HepG2 (cell line): ENCODE data around the gene EFCAB8. TPM values are rescaled to one million over a fixed set of nuclear protein-coding genes. Genes with fewer than 3 reads are reported as not detected.
A peak's percentile ranks its signal among the peaks of the same experiment; 100 is the strongest.

ENCODE experiments used
- AFF4 ChIP-seq: sonication (generic); formaldehyde crosslinking; IDR thresholded peaks from 2 replicates; pipeline ENCODE4 v1.4.0; 2020; ENCODE audit warnings: missing genetic modification reagents
- ATF7 ChIP-seq, 2 experiments: fragments of 450-650 bp in 1 of 2; sonication (generic) in 1 of 2; formaldehyde crosslinking in 1 of 2; IDR thresholded peaks; 2 replicates each; pipeline versions ENCODE4 v1.4.0 to v1.6.1; 2016 to 2020; ENCODE audit warnings: antibody characterized with exemption in 1 of 2, mild to moderate bottlenecking in 1 of 2, missing genetic modification reagents in 1 of 2
- BCLAF1 ChIP-seq: fragments of 450-650 bp; IDR thresholded peaks from 2 replicates; pipeline ENCODE4 v1.6.1; 2017; ENCODE audit warnings: mild to moderate bottlenecking
- CERS6 ChIP-seq: sonication (generic); formaldehyde crosslinking; IDR thresholded peaks from 2 replicates; pipeline ENCODE4 v1.5.0; 2020; ENCODE audit warnings: missing genetic modification reagents
- FOXA3 ChIP-seq: IDR thresholded peaks from 2 replicates; pipeline ENCODE4 v1.6.1; 2016; ENCODE audit warnings: missing genetic modification reagents, missing compliant biosample characterization
- KDM6A ChIP-seq: IDR thresholded peaks from 2 replicates; pipeline ENCODE4 v1.6.1; 2016; ENCODE audit warnings: low read depth
- KLF15 ChIP-seq: sonication (generic); formaldehyde crosslinking; IDR thresholded peaks from 2 replicates; pipeline ENCODE4 v1.8.1; 2023; ENCODE audit warnings: borderline replicate concordance, mild to moderate bottlenecking, inconsistent platforms, missing genetic modification reagents, mixed read lengths
- POLR2AphosphoS5 ChIP-seq: IDR thresholded peaks from 2 replicates; pipeline ENCODE4 v1.6.1; 2012; ENCODE audit warnings: low read depth, low read length
- REPIN1 ChIP-seq: sonication (generic); formaldehyde crosslinking; IDR thresholded peaks from 2 replicates; pipeline ENCODE4 v1.8.0; 2022; ENCODE audit warnings: missing genetic modification reagents, low read depth, mild to moderate bottlenecking, borderline replicate concordance
- RORA ChIP-seq: sonication (generic); formaldehyde crosslinking; IDR thresholded peaks from 2 replicates; pipeline ENCODE4 v1.5.0; 2020; ENCODE audit warnings: mild to moderate bottlenecking, missing genetic modification reagents, moderate library complexity
- SRSF4 ChIP-seq: fragments of 200-400 bp; formaldehyde crosslinking; IDR thresholded peaks from one replicate; pipeline ENCODE4 v1.6.1; 2018; ENCODE audit warnings: mild to moderate bottlenecking, low read depth, low read length, moderate library complexity; ENCODE audit not compliant: poor library complexity, severe bottlenecking
- TBP ChIP-seq: sonication (generic); formaldehyde crosslinking; IDR thresholded peaks from 2 replicates; pipeline ENCODE4 v1.5.0; 2020; ENCODE audit warnings: missing genetic modification reagents
- ZNF180 ChIP-seq: sonication (generic); formaldehyde crosslinking; IDR thresholded peaks from 2 replicates; pipeline ENCODE4 v1.4.0; 2020; ENCODE audit warnings: low read depth, missing genetic modification reagents, borderline replicate concordance
- ZNF20 ChIP-seq: sonication (generic); formaldehyde crosslinking; IDR thresholded peaks from 2 replicates; pipeline ENCODE4 v1.4.0; 2020; ENCODE audit warnings: mild to moderate bottlenecking, moderate library complexity, missing genetic modification reagents
- ZNF362 ChIP-seq: sonication (generic); formaldehyde crosslinking; IDR thresholded peaks from 2 replicates; pipeline ENCODE4 v1.4.0; 2020; ENCODE audit warnings: missing genetic modification reagents, mild to moderate bottlenecking, borderline replicate concordance
- ZNF501 ChIP-seq: sonication (generic); formaldehyde crosslinking; IDR thresholded peaks from 2 replicates; pipeline ENCODE4 v1.5.1; 2020; ENCODE audit warnings: mild to moderate bottlenecking, moderate library complexity, missing genetic modification reagents
- ZNF703 ChIP-seq: sonication (generic); formaldehyde crosslinking; IDR thresholded peaks from 2 replicates; pipeline ENCODE4 v1.5.1; 2020; ENCODE audit warnings: missing genetic modification reagents, mild to moderate bottlenecking, moderate library complexity, borderline replicate concordance
- ZNF737 ChIP-seq: sonication (generic); formaldehyde crosslinking; IDR thresholded peaks from 2 replicates; pipeline ENCODE4 v1.5.0; 2020; ENCODE audit warnings: missing genetic modification reagents, mild to moderate bottlenecking, borderline replicate concordance
- polyA plus RNA-seq, 8 experiments: library from polyadenylated mRNA; depleted of rRNA in 3 of 8; stranded (reverse) in 7 of 8; unstranded in 1 of 8; fragments of >200 nt; fragmentation: Illumina TruSeq in 4 of 8; extraction: Trizol in 4 of 8; gene quantifications; 2 replicates each; pipeline versions ENCODE4 v1.2.1 to v1.2.3, GENCODE V29; 2011 to 2016; ENCODE audit warnings: low read depth in 4 of 8, missing spikeins in 1 of 8, mixed read lengths in 1 of 8; ENCODE audit not compliant: insufficient read depth in 1 of 8
- total RNA-seq, 5 experiments: library from RNA; depleted of rRNA; stranded (reverse); fragments of >200 nt; fragmentation: Illumina TruSeq; extraction: Trizol; gene quantifications; 2 replicates each; pipeline ENCODE4 v1.2.3, GENCODE V29; 2016; ENCODE audit warnings: low read depth in 1 of 5

Gene EFCAB8
- total and polyA plus RNA-seq, 2 of the 13 experiments (the other 11 are each of a cell fraction or from before 2014, with no cell fraction given): 0.15 to 0.22 TPM

GRCh38 chr20:32823737-32824588 lies 34.8 kb upstream of the EFCAB8 start (continued):
- TF ChIP-seq AFF4: no peak
- no peak for TF ChIP-seq ZNF20 (CRISPR knock-in tag)
- TF ChIP-seq ZNF362: no peak
- no peak for TF ChIP-seq SRSF4
- TF ChIP-seq BCLAF1: no peak
- no peak for TF ChIP-seq CERS6
- peak; percentile 54; the same call in 1 of the 2 replicates for TF ChIP-seq FOXA3 (CRISPR knock-in tag)
- no peak for TF ChIP-seq ZNF180 (CRISPR knock-in tag)
- TF ChIP-seq TBP (CRISPR knock-in tag): no peak
- TF ChIP-seq ZNF501 (CRISPR knock-in tag): 0 out of 2 replicates have a peak, but pooled peaks have one; percentile 43
- TF ChIP-seq ZNF703 (CRISPR knock-in tag): no peak
- no peak for TF ChIP-seq POLR2AphosphoS5
- no peak for TF ChIP-seq KDM6A
- TF ChIP-seq KLF15 (CRISPR knock-in tag): no peak
- no peak for TF ChIP-seq RORA (CRISPR knock-in tag)
- TF ChIP-seq REPIN1 (CRISPR knock-in tag): peak; percentile 23; the same call in 1 of the 2 replicates
- TF ChIP-seq ZNF737 (CRISPR knock-in tag): no peak
- TF ChIP-seq ATF7 (IDR thresholded peaks at IDR 0.05): peak; percentile 27; the same call in 1 of the 2 replicates
- TF ChIP-seq ATF7 (CRISPR knock-in tag; IDR thresholded peaks at IDR 0.05): peak; percentile 52; the same call in 1 of the 2 replicates
